ENCODE measurements around the gene RWDD4. TPM values are rescaled to one million over a fixed set of nuclear protein-coding genes. Genes with fewer than 3 reads are reported as not detected.

Gene RWDD4
- total and polyA plus RNA-seq, 9 of the 15 experiments (the other 6 are each of a cell fraction or from before 2014, with no cell fraction given) = 8.4 to 32.5 (median 24.2) TPM

GRCh38 chr4:183636923-183637322, 22.1 kb downstream of the RWDD4 start (continued):
- TF ChIP-seq ZNF280B (CRISPR knock-in tag; IDR thresholded peaks at IDR 0.05) (no peak), RB1 (IDR thresholded peaks at IDR 0.05; ENCODE audit: low read depth) (no peak), ZC3H4 (CRISPR knock-in tag; IDR thresholded peaks at IDR 0.05; ENCODE audit: borderline replicate concordance) (no peak)

DNA sequence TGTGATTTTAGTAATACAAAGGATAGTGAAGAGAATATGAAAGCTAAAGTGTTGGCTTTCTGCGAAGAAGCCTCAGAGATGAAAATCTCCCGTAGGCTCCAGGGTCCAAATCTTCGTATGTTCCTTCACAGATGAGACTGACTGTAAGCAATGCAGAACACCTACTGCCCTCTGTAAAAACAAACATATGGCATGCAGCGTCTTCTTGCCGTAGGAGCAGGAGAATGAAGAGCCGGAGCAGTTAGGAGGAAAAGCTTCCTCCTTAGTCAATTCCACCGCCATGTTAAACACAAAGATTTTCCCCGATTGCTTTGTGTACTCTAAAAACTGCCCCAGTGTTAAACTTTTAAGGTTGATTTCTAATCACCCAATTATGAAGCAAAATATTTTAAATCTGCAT, 22.5 kb downstream of the RWDD4 start:
- H3K4me2 ChIP-seq (ENCODE audit: insufficient read depth, low read length) = no peak overlapping the region
- intact Hi-C loops (cut with micrococcal nuclease) = no loop called here
- peaks cover 4% of the 10 kb centered on the region for H3K9me1 ChIP-seq (ENCODE audit: control insufficient read depth, insufficient read depth, low read length)
- H3K4me1 ChIP-seq (replicated peaks in 1 of 2; ENCODE audit: control insufficient read depth in 2 of 2, insufficient read depth in 2 of 2, low read length in 2 of 2) = peaks cover 5 to 6% of the 10 kb centered on the region in 2 experiments; a peak in 3 of 5 replicates
- ATAC-seq (no peak), FAIRE-seq (no peak), DNase-seq (ENCODE audit: extremely low read depth in 1 of 4, low spot score in 3 of 4) (no peak)
- TF ChIP-seq ARHGAP35 (IDR thresholded peaks at IDR 0.05; ENCODE audit: partially characterized antibody) = no peak
- 83% methylated on average over 8 of the region's 8 CpGs for WGBS (ENCODE audit: insufficient coverage, low coverage, missing lambda C conversion rate)
- H3K9me3 ChIP-seq (replicated peaks; ENCODE audit: control insufficient read depth, insufficient read depth, low read depth, low read length) = no peaks in the 10 kb centered on the region
- H3K79me2 ChIP-seq (ENCODE audit: control insufficient read depth, insufficient read depth, low read length) = no peaks in the 10 kb centered on the region
- no peak overlapping the region for H3K4me3 ChIP-seq
- BruUV-seq (replicated peaks) = no TSS peak
- ChIA-PET CTCF (ENCODE audit: low intra/inter-chr PET ratio) (no interaction called here), POLR2A (no interaction called here)
- H3K36me3 ChIP-seq (ENCODE audit: control insufficient read depth, insufficient read depth, low read length) = peaks cover 3% of the 10 kb centered on the region; the same call in 1 of the 3 replicates
- in situ Hi-C loops (cut with MboI) = no loop called here
- no peak overlapping the region for H3K27ac ChIP-seq (ENCODE audit: extremely low read depth, low read depth, low read length)
- no peaks in the 10 kb centered on the region for H3K27me3 ChIP-seq (ENCODE audit: control insufficient read depth in 2 of 2, insufficient read depth in 2 of 2, low read length in 2 of 2)
- no peaks in the 10 kb centered on the region for H4K20me1 ChIP-seq (replicated peaks; ENCODE audit: control insufficient read depth, insufficient read depth, low read length)
- no peak overlapping the region for H2AFZ ChIP-seq (ENCODE audit: low read depth, low read length)
- no peak overlapping the region for H3K9ac ChIP-seq (ENCODE audit: insufficient read depth in 1 of 2, low read depth in 2 of 2, low read length in 2 of 2)
